ENCODE data around the gene DPF3.

The DPF3 gene

GRCh38 chr14:72801836-72802587 is 91.9 kb downstream of the DPF3 start:
- DNase-seq (ENCODE audit: low read depth): no peak
- no peak overlapping the region for H3K4me3 ChIP-seq (ENCODE audit: control insufficient read depth, low read depth, low read length)
- TF ChIP-seq CTCF (IDR thresholded peaks at IDR 0.05; ENCODE audit: control insufficient read depth, insufficient read depth, low read depth, low read length, missing control alignments): no peak

- peak; percentile 75 for DNase-seq (ENCODE audit: low read depth)
- TF ChIP-seq CTCF (IDR thresholded peaks at IDR 0.05; ENCODE audit: control insufficient read depth, insufficient read depth, low read depth, low read length, missing control alignments): no peak
- H3K4me3 ChIP-seq (ENCODE audit: control insufficient read depth, low read depth, low read length): no peak overlapping the region
Measured at GRCh38 chr14:72801381-72801812, 92.5 kb downstream of the DPF3 start.

GRCh38 chr14:72800848-72801370 is 93.0 kb downstream of the DPF3 start:
- no peak for TF ChIP-seq CTCF (IDR thresholded peaks at IDR 0.05; ENCODE audit: control insufficient read depth, insufficient read depth, low read depth, low read length, missing control alignments)
- no peak for DNase-seq (ENCODE audit: low read depth)

GRCh38 chr14:72800296-72800695 is 93.6 kb downstream of the DPF3 start:
- no peak overlapping the region for H3K4me3 ChIP-seq (ENCODE audit: control insufficient read depth, low read depth, low read length)
- no peak for TF ChIP-seq CTCF (IDR thresholded peaks at IDR 0.05; ENCODE audit: control insufficient read depth, insufficient read depth, low read depth, low read length, missing control alignments)
- no peak for DNase-seq (ENCODE audit: low read depth)

More at GRCh38 chr14:72800848-72801370, 93.0 kb downstream of the DPF3 start:
- H3K4me3 ChIP-seq (ENCODE audit: control insufficient read depth, low read depth, low read length): no peak overlapping the region

GRCh38 chr14:72796935-72797334 is 97.0 kb downstream of the DPF3 start:
- no peak for TF ChIP-seq CTCF (IDR thresholded peaks at IDR 0.05; ENCODE audit: control insufficient read depth, insufficient read depth, low read depth, low read length, missing control alignments)
- no peak for DNase-seq (ENCODE audit: low read depth)
- no peak overlapping the region for H3K4me3 ChIP-seq (ENCODE audit: control insufficient read depth, low read depth, low read length)

GRCh38 chr14:72793156-72793939 is 100.6 kb downstream of the DPF3 start:
- no peak for DNase-seq (ENCODE audit: low read depth)
- H3K4me3 ChIP-seq (ENCODE audit: control insufficient read depth, low read depth, low read length): no peak overlapping the region
- TF ChIP-seq CTCF (IDR thresholded peaks at IDR 0.05; ENCODE audit: control insufficient read depth, insufficient read depth, low read depth, low read length, missing control alignments): no peak

Measured in AG09309 (cell line).